ENCODE measurements around the gene ORC3.

- TF ChIP-seq CTCF (IDR thresholded peaks at IDR 0.05) (no peak), POLR2A (IDR thresholded peaks at IDR 0.05) (no peak)
These were observed 36.7 kb upstream of the ORC3 start for GRCh38 chr6:87553159-87553765.

Measured in uterus (tissue), 2 donors.